ENCODE data around the gene TIMM50.

The TIMM50 gene

DNA sequence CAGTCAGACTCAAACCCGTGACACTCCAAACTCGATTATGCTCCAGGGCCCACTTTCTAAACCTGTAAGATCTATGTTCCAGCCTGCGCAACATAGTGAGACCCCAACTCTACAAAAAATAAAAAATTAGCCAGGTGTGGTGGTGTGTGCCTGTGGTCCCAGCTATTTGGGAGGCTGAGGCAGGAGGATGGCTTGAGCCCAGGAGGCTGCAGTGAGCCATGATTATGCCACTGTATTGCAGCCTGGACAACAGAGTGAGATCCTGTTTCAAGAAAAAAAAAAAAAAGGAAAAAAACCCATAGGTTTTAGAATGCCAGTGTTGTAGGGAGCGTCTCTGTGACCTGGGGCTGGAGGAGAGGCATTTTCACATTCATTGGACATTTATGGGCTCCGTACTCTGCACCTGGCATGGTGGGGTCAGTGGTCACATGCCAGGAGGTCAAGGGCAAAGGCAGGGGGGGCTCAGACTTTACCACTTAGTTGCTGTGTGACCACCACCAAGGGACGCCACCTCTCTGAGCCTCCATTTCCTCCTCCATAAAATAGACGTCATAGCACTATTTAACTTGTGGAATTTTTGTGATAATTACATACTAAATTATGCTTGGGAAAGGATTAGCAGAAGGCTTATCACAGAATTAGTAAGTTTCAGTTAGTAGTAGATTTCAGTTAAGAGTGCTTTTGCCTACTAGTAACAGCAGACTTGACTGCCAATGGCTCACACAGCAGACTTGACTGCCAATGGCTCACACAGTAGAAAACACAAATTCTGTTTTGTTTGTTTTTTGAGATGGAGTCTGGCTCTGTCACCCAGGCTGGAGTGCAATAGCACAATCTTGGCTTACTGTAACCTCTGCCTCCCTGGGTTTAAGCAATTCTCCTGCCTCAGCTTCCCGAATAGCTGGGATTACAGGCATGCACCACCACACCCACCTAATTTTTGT lies 40.2 kb downstream of the TIMM50 start:
- Histone ChIP-seq H3K36me3 (ENCODE audit: insufficient read depth, low read depth, low read length) (peaks cover 12% of the 10 kb centered on the region; the same call in 1 of the 2 replicates), H3K4me1 (ENCODE audit: insufficient read depth, low read length) (no peaks in the 10 kb centered on the region), H3K4me3 (ENCODE audit: low read length) (no peak overlapping the region), H3K9ac (ENCODE audit: low read depth, low read length) (no peak overlapping the region), H3K27ac (ENCODE audit: low read length) (no peak overlapping the region), H3K27me3 (ENCODE audit: insufficient read depth, low read length) (peaks cover 7% of the 10 kb centered on the region), H3K9me3 (ENCODE audit: insufficient read depth, low read depth, low read length) (no peaks in the 10 kb centered on the region)

DNA sequence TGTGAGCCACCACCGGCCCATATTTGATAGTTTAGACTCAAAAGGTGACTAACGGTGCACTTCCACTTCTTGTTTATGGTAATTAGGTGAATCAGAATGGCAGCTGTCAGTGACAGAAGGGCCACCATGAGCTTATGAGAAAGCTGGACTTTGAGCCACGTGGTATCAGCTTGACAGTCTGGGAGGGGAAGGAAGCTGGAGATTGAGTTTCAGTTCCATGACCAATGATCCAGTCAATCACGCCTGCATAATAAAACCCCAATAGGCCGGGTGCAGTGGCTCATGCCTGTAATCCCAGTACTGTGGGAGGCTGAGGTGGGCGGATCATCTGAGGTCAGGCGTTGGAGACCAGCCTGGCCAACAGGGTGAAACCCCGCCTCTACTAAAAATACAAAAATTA lies 43.9 kb downstream of the TIMM50 start:
- no peak overlapping the region for H3K27ac ChIP-seq (ENCODE audit: low read length)
- H3K9me3 ChIP-seq (ENCODE audit: insufficient read depth, low read depth, low read length): no peaks in the 10 kb centered on the region
- no peak overlapping the region for H3K9ac ChIP-seq (ENCODE audit: low read depth, low read length)

DNA sequence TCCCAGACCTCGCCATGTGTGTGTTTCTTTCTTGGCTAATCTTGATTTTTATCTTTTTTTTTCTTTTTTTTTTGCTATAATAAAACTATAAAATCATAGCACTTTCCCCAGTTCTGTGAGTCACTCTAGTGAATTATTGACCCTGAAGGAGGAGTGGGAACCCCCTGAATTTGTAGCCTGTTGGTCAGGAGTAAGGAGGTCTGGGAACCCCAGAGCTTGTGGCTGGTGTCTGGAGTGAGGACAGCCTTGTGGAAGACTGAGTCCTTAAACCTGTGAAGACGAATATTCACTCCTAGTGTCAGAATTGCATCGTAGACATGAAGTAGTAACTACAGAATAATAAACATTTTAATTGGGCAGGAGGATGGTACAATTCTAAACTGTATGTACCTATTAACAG lies 44.6 kb downstream of the TIMM50 start:
- H3K9ac ChIP-seq (ENCODE audit: low read depth, low read length): no peak overlapping the region
- H3K4me1 ChIP-seq (ENCODE audit: insufficient read depth, low read length): no peaks in the 10 kb centered on the region
- H3K27ac ChIP-seq (ENCODE audit: low read length): no peak overlapping the region
- no peak overlapping the region for H3K4me3 ChIP-seq (ENCODE audit: low read length)
- no peaks in the 10 kb centered on the region for H3K27me3 ChIP-seq (ENCODE audit: insufficient read depth, low read length)
- H3K9me3 ChIP-seq (ENCODE audit: insufficient read depth, low read depth, low read length): no peaks in the 10 kb centered on the region
- peaks cover 12% of the 10 kb centered on the region; the same call in 1 of the 2 replicates for H3K36me3 ChIP-seq (ENCODE audit: insufficient read depth, low read depth, low read length)

More for the DNA sequence above, 43.9 kb downstream of the TIMM50 start:
- Histone ChIP-seq H3K4me3 (ENCODE audit: low read length) (no peak overlapping the region), H3K27me3 (ENCODE audit: insufficient read depth, low read length) (no peaks in the 10 kb centered on the region), H3K4me1 (ENCODE audit: insufficient read depth, low read length) (no peaks in the 10 kb centered on the region), H3K36me3 (ENCODE audit: insufficient read depth, low read depth, low read length) (peaks cover 12% of the 10 kb centered on the region; the same call in 1 of the 2 replicates)

DNA sequence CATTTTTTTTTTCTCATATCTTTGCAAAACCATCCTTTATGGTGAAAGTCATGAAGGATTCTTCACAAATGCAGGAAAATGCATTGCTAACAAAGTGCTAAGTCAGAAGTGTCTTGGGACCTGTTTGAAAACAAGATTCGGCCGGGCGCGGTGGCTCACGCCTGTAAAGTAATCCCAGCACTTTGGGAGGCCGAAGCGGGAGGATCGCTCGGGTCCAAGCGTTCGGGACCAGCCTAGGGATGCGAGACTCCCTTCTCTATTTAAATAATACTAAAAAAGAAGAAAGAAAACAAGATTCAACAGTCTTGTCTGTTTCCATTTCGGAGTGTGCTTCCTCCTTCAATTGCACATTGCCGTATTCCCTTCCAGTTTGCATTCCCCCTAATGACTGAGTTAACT lies 51.2 kb downstream of the TIMM50 start:
- H3K4me1 ChIP-seq (ENCODE audit: insufficient read depth, low read length): no peaks in the 10 kb centered on the region
- no peaks in the 10 kb centered on the region for H3K27me3 ChIP-seq (ENCODE audit: insufficient read depth, low read length)
- no peaks in the 10 kb centered on the region for H3K36me3 ChIP-seq (ENCODE audit: insufficient read depth, low read depth, low read length)
- H3K27ac ChIP-seq (ENCODE audit: low read length): no peak overlapping the region
- H3K9ac ChIP-seq (ENCODE audit: low read depth, low read length): peak overlapping the region; percentile 87; the same call in 1 of the 2 replicates
- H3K9me3 ChIP-seq (ENCODE audit: insufficient read depth, low read depth, low read length): no peaks in the 10 kb centered on the region
- peak overlapping the region; percentile 92 for H3K4me3 ChIP-seq (ENCODE audit: low read length)

DNA sequence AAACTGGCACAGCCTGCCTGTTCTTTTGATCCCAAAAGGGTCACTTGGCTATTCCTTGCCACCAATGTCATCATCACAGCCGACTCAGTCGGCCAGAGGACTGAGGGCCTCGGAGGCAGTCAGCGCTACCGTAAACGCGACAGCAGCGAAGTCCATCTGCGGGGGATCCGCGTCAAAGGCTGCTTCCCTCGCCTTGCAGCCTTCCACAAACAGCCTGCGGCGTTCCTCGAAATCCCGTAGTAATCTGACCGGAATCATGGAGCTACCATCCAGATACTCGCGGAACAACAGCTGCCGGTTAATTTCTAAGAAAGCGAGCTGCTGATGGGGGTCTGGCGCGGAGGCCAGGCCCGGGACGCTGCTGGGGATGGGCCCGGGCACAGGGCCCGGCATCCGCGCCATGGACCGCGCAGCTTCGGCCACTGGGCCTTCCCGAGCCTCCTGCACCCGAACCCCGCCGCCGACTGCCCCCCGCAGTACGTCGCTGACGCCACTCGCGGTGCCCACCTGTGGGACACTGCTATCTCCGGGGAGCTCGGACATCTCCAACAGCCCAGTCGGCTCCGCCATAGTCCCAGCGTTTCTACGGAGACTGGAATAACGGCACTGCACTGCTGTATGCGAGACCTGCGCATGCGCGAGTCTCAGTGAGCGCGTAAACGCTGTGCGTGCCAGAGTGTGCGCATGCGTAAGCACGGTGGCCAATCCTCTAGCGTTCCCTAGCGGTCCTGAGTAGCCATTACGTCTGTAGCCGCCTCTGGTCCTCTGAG lies 51.8 kb downstream of the TIMM50 start, which contains the start of gene EID2B:
EID2B (minus strand) TSS at position 620 of the 770 bp plus-strand sequence; CDS start at position 570, 50 bp downstream.
- Histone ChIP-seq H3K36me3 (ENCODE audit: insufficient read depth, low read depth, low read length) (no peaks in the 10 kb centered on the region), H3K27me3 (ENCODE audit: insufficient read depth, low read length) (no peaks in the 10 kb centered on the region), H3K9ac (ENCODE audit: low read depth, low read length) (peak within 1 kb of the TSS; percentile 87), H3K4me1 (ENCODE audit: insufficient read depth, low read length) (no peaks in the 10 kb centered on the region), H3K27ac (ENCODE audit: low read length) (no peak within 1 kb of the TSS), H3K9me3 (ENCODE audit: insufficient read depth, low read depth, low read length) (no peaks in the 10 kb centered on the region), H3K4me3 (ENCODE audit: low read length) (peak within 1 kb of the TSS; percentile 92)

DNA sequence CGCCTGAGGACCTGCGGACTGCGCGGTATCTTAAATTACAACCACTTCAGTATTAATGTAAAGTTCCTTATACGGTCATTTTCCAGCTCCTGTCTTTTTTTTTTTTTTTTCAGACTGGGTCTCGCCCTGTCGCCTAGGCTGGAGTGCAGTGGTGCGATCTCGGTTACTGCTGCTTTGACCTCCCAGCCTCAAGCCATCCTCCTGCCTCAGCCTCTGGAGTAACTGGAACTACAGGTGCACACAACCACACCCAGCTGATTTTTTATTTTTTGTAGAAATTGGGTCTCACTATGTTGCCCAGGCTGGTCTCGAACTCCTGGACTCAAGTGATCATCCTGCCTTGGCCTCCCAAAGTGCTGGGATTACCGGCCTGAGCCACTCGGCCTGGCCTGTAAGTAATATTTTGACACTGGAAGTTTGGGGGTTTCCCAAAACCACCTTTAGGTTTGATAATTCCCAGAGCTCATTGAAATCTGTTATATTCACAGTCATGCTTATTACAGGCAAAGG lies 52.4 kb downstream of the TIMM50 start:
- Histone ChIP-seq H3K9ac (ENCODE audit: low read depth, low read length) (no peak overlapping the region), H3K4me1 (ENCODE audit: insufficient read depth, low read length) (no peaks in the 10 kb centered on the region; the same call in 1 of the 2 replicates), H3K9me3 (ENCODE audit: insufficient read depth, low read depth, low read length) (no peaks in the 10 kb centered on the region), H3K36me3 (ENCODE audit: insufficient read depth, low read depth, low read length) (no peaks in the 10 kb centered on the region), H3K27me3 (ENCODE audit: insufficient read depth, low read length) (no peaks in the 10 kb centered on the region), H3K4me3 (ENCODE audit: low read length) (no peak overlapping the region; the same call in 1 of the 2 replicates), H3K27ac (ENCODE audit: low read length) (no peak overlapping the region)

DNA sequence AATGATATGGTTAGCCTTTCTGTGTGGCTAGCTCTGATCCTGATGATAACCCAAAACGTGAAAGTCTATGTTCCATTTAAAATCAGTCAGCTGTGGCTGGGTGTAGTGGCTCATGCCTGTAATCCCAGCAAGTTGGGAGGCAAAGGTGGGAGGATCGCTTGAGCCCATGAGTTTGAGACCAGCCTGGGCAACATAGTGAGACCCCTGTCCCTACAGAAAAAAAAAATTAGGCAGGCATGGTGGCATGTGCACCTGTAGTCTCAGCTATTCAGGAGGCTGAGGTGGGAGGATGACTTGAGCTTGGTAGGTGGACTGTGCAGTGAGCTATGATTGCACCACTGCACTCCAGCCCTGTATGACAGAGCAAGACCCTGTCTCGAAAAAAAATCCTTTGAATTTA lies 53.2 kb downstream of the TIMM50 start:
- no peak overlapping the region for H3K4me3 ChIP-seq (ENCODE audit: low read length)
- H3K9ac ChIP-seq (ENCODE audit: low read depth, low read length): no peak overlapping the region
- no peaks in the 10 kb centered on the region for H3K9me3 ChIP-seq (ENCODE audit: insufficient read depth, low read depth, low read length)
- H3K36me3 ChIP-seq (ENCODE audit: insufficient read depth, low read depth, low read length): no peaks in the 10 kb centered on the region
- no peaks in the 10 kb centered on the region; the same call in 1 of the 2 replicates for H3K4me1 ChIP-seq (ENCODE audit: insufficient read depth, low read length)
- no peak overlapping the region for H3K27ac ChIP-seq (ENCODE audit: low read length)
- H3K27me3 ChIP-seq (ENCODE audit: insufficient read depth, low read length): no peaks in the 10 kb centered on the region

DNA sequence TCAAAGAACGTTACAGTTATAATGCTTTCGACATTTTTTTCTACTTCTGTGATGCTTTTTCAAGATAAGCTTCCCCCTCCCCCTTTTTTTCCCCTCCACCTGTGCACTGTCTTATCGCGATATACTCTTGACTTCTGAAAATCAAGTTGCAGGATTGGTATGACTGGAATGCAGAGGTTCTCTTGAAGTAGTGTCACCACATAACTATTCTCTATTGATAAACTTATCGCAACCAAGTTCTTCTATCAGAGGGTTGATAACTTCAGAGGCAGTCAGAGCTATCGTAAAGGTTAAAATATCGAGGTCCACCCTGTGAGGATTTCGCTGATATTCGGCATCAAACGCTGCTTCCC lies 58.5 kb downstream of the TIMM50 start:
- Histone ChIP-seq H3K9me3 (ENCODE audit: insufficient read depth, low read depth, low read length) (no peaks in the 10 kb centered on the region), H3K4me3 (ENCODE audit: low read length) (peak overlapping the region; percentile 89), H3K27me3 (ENCODE audit: insufficient read depth, low read length) (no peaks in the 10 kb centered on the region), H3K9ac (ENCODE audit: low read depth, low read length) (peak overlapping the region; percentile 83; the same call in 1 of the 2 replicates), H3K36me3 (ENCODE audit: insufficient read depth, low read depth, low read length) (no peaks in the 10 kb centered on the region), H3K4me1 (ENCODE audit: insufficient read depth, low read length) (peaks cover 3% of the 10 kb centered on the region; the same call in 1 of the 2 replicates), H3K27ac (ENCODE audit: low read length) (no peak overlapping the region)

DNA sequence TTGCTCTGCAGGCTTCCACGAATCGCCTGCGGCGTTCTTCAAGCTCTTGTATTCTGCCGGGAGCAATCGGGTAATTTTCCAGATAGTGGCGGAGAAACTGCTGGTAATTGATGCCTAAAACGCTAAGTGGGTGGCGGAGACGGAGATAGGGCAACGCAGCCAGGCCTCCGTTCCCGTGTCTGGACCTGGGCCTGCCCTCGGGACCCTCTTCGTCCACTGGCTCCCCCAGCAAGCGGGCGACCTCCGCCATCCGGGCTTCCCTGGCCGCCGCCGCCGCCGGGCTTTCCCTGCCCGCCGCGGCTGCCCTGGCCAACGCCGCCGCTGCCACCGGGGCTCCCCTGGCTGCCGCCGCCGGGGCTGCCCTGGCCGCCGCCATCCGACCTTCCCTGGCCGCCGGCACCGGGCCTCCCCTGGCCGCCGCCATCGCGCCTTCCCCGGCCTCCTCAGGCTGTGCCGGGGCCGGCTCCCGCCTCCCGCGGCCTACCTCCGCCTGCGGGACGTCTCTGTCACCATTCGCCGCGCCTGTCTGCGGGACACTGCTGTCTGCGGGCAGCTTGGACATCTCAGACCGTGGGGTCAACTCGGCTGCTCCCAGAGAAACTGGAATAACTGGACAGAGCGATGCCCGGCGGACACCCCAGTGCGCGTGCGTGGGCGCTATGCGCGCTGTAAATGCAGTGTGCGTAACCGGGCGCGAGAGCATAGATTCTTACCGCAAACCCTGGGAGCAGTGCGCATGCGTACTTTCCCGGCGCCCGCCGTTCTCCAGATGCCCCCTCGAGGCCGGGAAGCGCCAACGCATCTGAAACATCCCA lies 59.1 kb downstream of the TIMM50 start, which contains the start of gene EID2:
EID2 (minus strand) TSS at position 644 of the 815 bp plus-strand sequence; CDS start at position 562, 82 bp downstream.
- peak within 1 kb of the TSS; percentile 89 for H3K4me3 ChIP-seq (ENCODE audit: low read length)
- H3K4me1 ChIP-seq (ENCODE audit: insufficient read depth, low read length): peaks cover 3% of the 10 kb centered on the region; the same call in 1 of the 2 replicates
- peak within 1 kb of the TSS; percentile 83; the same call in 1 of the 2 replicates for H3K9ac ChIP-seq (ENCODE audit: low read depth, low read length)
- no peaks in the 10 kb centered on the region for H3K27me3 ChIP-seq (ENCODE audit: insufficient read depth, low read length)
- no peaks in the 10 kb centered on the region for H3K36me3 ChIP-seq (ENCODE audit: insufficient read depth, low read depth, low read length)
- no peaks in the 10 kb centered on the region for H3K9me3 ChIP-seq (ENCODE audit: insufficient read depth, low read depth, low read length)
- H3K27ac ChIP-seq (ENCODE audit: low read length): no peak within 1 kb of the TSS

DNA sequence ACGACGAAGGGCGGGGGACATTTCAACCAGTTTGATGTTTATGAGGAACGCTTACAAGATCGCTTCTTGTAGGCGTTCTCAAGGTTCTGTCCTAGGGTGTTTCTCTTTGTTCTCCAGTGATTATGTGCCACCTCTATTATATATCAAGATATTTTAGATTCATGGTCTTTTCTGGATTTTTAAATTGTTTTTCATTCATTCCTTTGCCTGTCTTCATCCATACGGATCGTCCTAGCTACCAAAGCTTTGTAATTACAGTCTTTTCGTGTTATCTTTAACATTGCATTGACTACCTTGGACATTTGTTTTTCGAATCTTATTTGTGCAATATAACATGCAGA lies 59.7 kb downstream of the TIMM50 start:
- Histone ChIP-seq H3K27ac (ENCODE audit: low read length) (no peak overlapping the region), H3K9me3 (ENCODE audit: insufficient read depth, low read depth, low read length) (no peaks in the 10 kb centered on the region), H3K36me3 (ENCODE audit: insufficient read depth, low read depth, low read length) (no peaks in the 10 kb centered on the region), H3K9ac (ENCODE audit: low read depth, low read length) (no peak overlapping the region; the same call in 1 of the 2 replicates), H3K27me3 (ENCODE audit: insufficient read depth, low read length) (no peaks in the 10 kb centered on the region), H3K4me1 (ENCODE audit: insufficient read depth, low read length) (peaks cover 3% of the 10 kb centered on the region; the same call in 1 of the 2 replicates), H3K4me3 (ENCODE audit: low read length) (peak overlapping the region; percentile 89; the same call in 1 of the 2 replicates)

All from iPS-20b (cell line).